ENCODE results near the gene NTM.
A peak's percentile ranks its signal among the peaks of the same experiment; 100 is the strongest.
"Not testable (repeated sequence)": the region's sequence is repeated elsewhere in the genome, so short reads cannot be mapped to it uniquely, and the experiment has no call there.

NTM gene

DNA sequence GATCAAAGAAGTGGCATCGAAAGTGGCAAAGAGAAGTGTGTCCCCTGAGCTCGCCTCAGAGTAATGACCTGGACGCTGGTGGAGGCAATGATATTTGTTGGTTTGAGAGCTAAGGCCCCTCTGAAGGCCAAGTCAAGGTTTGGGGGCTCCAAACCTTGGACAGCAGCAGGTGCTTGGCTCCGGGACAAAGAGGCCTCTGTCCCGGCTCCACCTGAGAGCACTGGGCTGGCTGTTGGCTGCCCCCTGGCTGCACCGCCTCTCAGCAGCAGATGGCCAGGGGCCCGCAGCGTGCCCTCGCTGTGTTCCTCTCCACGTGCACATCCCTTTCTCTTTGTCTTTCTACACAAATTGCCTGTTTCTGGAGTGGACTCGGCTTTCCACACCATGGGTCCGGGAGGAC is 301.3 kb downstream of the NTM start:
- no peak for DNase-seq (ENCODE audit: low read depth)

GRCh38 chr11:131672191-131672590 is 301.8 kb downstream of the NTM start:
- H3K4me3 ChIP-seq (ENCODE audit: low read depth, low read length): no peak overlapping the region
- DNase-seq (ENCODE audit: low read depth): no peak

More for the DNA sequence above, 301.3 kb downstream of the NTM start:
- H3K4me3 ChIP-seq (ENCODE audit: low read depth, low read length): no peak overlapping the region

GRCh38 chr11:131674051-131674755 is 303.8 kb downstream of the NTM start:
- no peak overlapping the region for H3K4me3 ChIP-seq (ENCODE audit: low read depth, low read length)
- DNase-seq (ENCODE audit: low read depth): peak; percentile 67

DNA sequence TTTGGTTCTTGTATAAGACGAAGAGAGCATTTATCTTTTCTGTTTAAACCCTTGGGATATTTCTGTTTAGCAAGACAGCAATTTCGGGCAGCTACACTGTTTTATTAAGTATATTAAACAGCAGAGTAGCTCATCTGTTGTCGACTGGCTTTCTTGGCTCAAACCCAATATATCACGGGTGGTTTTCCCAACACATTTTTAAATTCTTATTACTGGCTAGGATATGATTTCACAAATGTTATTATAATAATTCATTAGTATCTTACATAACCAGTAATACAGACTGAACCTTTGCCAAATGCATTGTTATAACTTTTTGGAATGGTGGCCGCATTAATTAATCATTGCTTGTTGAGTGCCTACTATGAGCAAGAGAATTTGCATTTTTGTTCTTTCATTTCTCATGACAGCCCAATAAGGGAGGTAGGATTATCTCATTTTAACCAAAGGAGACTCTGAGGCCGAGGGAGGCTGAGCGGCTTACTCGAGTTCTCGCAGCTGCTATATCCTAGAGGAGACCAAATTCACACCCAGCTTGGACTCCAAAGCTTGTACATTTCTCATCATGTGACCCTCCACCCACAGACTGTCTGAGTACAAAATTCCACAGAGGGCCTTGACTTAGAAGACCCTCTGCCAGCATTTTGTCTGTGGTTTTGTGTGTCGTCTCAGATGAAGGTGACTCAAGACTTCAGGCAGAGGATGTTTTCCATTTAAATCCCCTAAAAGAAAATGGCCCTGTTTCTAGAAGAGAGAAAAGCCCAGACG is 304.9 kb downstream of the NTM start:
- peak; percentile 45 for DNase-seq (ENCODE audit: low read depth)
- H3K4me3 ChIP-seq (ENCODE audit: low read depth, low read length): no peak overlapping the region

DNA sequence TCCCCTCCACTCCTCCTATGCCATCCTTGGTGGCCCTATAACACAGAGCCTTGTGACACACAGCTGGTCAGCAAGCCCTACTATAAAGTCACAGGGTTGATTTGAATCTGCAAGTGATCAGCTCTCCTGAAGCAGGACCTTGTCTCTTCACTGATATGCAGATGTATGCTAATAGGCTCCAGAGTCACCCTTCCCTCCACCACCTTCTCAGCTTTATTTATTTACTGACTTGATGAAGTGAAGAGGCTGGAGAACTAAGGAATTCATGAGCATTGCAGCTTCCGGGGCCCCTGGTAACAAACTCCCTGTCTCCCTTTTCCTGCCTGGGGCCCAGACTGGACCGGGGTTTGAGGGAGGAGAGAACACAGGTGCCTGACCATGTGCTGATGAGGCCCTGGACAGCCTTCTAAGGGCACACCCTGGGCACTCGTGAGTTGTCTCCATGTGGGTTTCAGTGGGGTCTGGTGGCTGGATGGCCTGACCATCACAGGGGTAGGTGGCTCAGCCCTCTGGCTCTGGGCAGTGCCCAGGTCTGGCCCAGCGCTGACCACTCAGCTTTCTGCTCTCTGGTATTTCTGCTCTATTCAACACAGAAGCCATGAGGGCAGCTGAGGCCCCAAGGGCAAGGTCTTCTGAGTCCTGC is 307.5 kb downstream of the NTM start:
- no peak overlapping the region for H3K4me3 ChIP-seq (ENCODE audit: low read depth, low read length)
- no peak for DNase-seq (ENCODE audit: low read depth)

DNA sequence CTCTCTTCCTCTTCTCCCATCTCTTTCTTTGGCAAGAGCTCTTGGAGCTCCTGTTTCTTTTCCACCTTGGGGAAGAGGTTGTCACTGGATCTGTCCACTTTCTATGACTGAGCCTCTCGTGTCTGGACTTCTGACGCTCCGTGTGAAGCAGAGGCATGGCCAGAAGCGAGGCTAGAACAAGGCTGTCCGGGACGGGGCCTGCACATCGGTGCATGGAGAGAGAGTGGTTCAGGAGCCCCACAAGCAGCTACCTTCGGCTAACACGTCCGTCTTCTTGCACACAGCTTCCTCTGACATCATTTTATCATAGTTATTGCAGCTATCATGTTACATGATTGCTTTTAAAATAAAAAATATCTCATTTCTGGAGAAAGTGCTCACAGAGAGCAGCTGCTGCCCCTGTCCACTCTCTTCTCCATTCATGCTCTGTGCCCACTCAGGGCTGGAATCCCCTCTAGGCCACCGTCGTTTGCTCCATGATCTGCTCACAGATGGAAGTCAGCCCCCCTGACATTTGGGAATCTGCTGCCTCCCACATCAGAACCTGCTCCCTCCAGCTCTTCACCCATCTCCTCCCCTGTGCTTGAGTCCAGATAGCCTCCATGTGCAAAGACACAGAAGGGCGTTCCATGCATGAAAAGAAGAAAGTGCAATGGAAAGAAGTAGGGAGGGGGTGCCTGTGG is 308.4 kb downstream of the NTM start:
- DNase-seq (ENCODE audit: low read depth): no peak
- no peak overlapping the region for H3K4me3 ChIP-seq (ENCODE audit: low read depth, low read length)

DNA sequence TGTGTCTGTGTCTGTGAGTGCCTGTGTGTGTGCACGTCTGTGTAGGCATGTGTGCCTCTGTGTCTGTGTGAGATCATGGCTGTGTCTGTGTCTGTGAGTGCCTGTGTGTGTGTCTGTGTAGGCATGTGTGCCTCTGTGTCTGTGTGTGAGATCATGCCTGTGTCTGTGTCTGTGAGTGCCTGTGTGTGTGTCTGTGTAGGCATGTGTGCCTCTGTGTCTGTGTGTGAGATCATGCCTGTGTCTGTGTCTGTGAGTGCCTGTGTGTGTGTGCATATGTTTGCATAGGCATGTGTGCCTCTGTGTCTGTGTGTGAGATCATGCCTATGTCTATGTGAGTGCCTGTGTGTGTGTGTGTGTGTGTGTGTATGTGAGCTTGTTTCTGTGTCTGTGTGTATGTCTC is 310.0 kb downstream of the NTM start:
- H3K4me3 ChIP-seq (ENCODE audit: low read depth, low read length); DNase-seq (ENCODE audit: low read depth): not testable (repeated sequence)

GRCh38 chr11:131681920-131682319 is 311.5 kb downstream of the NTM start:
- no peak overlapping the region for H3K4me3 ChIP-seq (ENCODE audit: low read depth, low read length)
- no peak for DNase-seq (ENCODE audit: low read depth)

- DNase-seq (ENCODE audit: low read depth): no peak
- H3K4me3 ChIP-seq (ENCODE audit: low read depth, low read length): no peak overlapping the region
Observed at GRCh38 chr11:131682373-131683015, 312.1 kb downstream of the NTM start.

DNA sequence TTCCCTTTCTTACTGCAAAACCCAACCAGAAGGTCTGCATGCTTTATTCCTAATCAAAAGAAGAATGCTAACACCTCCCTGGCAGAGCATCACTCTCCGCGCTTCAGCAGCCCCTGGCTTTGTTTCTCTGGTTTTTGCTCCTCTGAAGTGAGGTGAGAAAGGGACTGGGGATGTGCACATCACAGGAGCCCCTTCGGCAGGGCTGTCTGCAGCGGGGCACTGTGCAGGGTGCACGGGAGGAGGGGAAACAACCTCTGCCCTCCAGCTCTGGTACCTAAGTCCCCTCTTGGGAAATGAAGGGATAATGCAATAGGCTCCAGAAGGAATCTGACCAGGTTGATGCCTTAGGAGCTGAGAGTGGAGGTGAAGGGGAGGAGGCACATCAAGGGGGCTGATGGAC is 312.7 kb downstream of the NTM start:
- no peak for DNase-seq (ENCODE audit: low read depth)
- H3K4me3 ChIP-seq (ENCODE audit: low read depth, low read length): no peak overlapping the region

- H3K4me3 ChIP-seq (ENCODE audit: low read depth, low read length): no peak overlapping the region
- no peak for DNase-seq (ENCODE audit: low read depth)
Observed at GRCh38 chr11:131683666-131684065, 313.3 kb downstream of the NTM start.

DNA sequence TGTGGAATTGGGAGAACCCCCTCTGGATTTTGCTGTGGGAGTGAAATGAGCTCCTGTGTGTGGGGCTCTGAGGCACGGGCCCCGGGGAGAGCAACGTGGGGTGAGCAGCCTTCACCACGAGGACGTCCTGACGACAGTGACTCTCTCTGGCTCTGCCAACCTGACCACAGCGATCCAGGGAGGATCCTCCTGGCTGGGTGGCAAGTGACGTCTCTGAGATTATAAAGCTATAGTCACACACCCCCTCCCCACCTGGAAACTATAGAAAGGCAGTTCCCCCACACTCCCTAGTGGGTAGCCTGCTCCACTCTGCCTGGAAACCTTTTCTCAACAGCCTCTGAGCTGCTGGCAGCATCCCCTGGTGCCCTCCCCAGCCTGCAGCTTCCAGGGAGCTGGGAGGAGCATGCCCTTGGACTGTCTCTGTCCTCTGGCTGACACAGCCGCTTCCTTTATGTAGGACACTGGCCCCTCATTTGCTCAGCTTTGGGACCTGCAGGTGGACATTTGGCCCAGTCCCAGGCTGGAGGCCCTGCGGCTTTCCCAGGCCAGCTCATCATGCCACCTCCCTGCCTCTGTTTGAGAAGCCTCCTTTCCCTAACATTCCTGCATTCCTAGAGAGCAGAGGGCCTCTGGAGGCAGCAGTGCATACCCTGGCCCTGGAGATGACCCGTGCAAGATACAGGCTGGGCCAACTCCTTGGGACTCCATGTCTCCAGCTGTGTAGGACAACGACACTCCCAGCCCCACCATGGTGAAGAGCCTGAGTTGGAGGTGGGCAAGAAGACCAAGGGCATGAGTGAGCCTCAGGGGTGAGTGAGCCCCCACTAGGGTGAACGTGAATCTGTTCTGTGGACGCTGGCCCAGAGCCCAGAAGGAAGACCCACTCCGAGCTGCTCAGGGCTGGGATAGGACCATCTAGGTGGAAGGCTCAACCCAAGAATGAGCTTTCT is 314.0 kb downstream of the NTM start:
- no peak for DNase-seq (ENCODE audit: low read depth)

GRCh38 chr11:131685206-131685605 is 314.8 kb downstream of the NTM start:
- H3K4me3 ChIP-seq (ENCODE audit: low read depth, low read length): no peak overlapping the region

More for the DNA sequence above, 314.0 kb downstream of the NTM start:
- no peak overlapping the region for H3K4me3 ChIP-seq (ENCODE audit: low read depth, low read length)

GRCh38 chr11:131685906-131686305 is 315.5 kb downstream of the NTM start:
- no peak overlapping the region for H3K4me3 ChIP-seq (ENCODE audit: low read depth, low read length)
- no peak for DNase-seq (ENCODE audit: low read depth)

More at GRCh38 chr11:131685206-131685605, 314.8 kb downstream of the NTM start:
- no peak for DNase-seq (ENCODE audit: low read depth)

DNA sequence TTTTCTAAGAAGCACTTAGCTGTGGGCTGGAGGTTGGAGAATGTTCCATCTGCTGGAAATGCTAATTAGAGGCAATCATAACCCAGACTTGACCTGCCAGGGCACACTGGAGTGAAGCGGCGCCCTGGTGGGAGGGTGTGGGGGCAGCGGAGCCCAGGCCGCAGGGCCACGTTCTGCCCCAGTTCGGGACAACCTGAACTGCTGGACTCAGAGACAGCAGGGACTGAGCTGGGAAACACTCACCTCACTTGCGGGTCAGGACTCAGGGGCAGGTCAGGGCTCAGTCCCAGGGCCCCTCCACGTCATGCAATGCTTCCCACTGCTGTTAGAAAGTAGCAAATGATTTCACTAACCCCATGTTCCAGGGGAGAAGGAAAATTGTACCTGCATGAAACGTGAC is 316.4 kb downstream of the NTM start:
- no peak overlapping the region for H3K4me3 ChIP-seq (ENCODE audit: low read depth, low read length)
- no peak for DNase-seq (ENCODE audit: low read depth)

DNA sequence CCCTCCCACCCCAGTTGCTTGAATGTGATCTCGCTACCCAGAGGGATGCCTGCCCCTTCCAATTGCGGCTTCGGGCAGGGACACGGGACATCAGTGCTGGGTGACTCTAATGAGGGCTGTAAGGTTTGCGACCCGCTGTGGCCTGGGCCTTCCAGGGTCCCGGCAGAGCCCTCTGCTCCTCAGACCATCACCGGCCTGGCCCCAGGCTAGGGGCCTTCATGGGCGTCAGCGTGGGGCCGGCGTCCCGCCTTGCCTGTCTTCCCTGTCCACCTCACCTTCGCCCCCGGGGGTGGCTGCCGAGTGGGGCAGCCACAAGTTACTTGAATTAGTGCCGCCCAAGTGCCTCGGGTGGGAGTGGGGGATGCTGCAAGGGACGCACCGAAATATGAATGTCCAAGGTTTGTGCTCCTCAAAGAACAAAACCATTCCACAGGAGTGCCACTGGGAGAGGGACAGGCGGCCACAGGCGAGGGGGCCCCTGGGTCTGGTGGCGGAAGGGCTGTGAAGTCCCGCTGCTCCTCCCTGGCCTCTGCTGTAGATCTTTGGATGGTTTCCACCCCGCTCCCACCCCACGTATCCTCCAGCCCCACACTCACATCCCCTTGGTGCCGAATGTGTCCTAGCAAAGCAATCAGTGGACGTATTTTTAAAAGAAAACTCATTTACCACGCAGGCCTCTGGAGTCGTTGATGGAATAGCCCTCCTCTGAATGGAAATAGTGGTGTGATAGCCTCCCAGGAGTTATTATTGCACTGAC is 317.1 kb downstream of the NTM start:
- no peak for DNase-seq (ENCODE audit: low read depth)
- H3K4me3 ChIP-seq (ENCODE audit: low read depth, low read length): no peak overlapping the region

DNA sequence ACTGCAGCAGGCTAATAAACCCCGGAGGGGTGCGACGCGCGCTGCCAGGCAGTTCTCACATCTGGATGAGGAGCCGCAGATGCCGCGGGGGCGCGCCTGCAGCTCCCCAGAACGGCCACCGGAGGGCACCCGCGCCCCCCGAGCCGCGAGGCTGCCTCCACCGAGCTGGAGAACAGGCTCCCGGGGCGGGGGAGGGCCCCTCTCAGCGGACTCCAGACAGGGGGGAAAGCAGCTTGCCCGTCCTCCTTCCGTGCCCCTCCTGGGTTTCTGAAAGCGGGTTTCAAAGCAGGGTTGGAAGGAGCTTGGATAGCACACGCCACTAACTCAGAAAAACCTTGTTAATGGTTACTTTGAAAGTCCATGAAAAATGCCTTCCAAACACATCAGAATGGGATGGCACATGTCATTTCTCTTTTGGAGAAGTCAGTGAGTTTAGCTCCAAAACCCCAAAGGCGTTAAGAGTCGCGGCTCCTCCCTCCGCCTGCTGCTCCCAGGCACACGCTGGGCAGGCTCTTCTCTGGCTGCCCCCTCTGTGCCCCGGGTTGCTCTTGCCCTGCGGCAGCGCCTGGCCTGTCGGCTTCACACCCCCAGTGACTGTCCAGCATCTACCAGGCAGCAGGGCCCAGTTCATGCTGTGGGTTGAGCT is 317.8 kb downstream of the NTM start:
- peak overlapping the region; percentile 25 for H3K4me3 ChIP-seq (ENCODE audit: low read depth, low read length)

More for the DNA sequence above, 317.8 kb downstream of the NTM start:
- DNase-seq (ENCODE audit: low read depth): no peak

Data from skeletal muscle cell (primary cell).